ENCODE results near the gene MYO7B. TPM values are rescaled to one million over a fixed set of nuclear protein-coding genes. Genes with fewer than 3 reads are reported as not detected.

Gene MYO7B
- total RNA-seq, 1 donor from 2014 or later, result 0.04 TPM

DNA sequence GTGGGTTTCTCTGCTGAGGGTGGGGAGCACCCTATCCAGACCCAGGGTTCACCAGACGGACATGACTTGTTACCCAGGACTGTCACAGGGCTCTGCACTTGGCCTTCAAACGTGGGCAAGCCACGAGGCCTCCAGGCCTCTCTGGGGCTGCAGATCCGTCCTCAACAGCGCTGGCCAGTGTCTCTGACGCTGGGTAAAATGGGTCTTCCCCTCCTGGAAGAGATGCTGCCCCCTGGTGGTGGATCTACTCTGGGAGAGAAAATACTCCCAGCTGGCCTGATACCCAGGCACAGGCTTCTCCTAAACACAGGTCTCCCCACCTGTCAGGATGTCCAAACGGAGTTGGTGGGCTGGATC lies 114.2 kb downstream of the MYO7B start:
- Mint-ChIP-seq H3K4me1 (peaks cover 18% of the 10 kb centered on the region), H3K36me3 (no peaks in the 10 kb centered on the region), H3K4me3 (no peak overlapping the region), H3K27ac (peak overlapping the region; percentile 64), H3K27me3 (ENCODE audit: low read depth) (no peaks in the 10 kb centered on the region), H3K9me3 (no peaks in the 10 kb centered on the region)
- DNase-seq (ENCODE audit: low spot score in 2 of 2, unreplicated experiment in 2 of 2), result peak; percentile 87 to 92
- TF ChIP-seq CTCF (IDR thresholded peaks at IDR 0.05; ENCODE audit: unreplicated experiment), result peak; percentile 95

GRCh38 chr2:127650041-127650784 lies 114.7 kb downstream of the MYO7B start:
- Mint-ChIP-seq H3K27ac (no peak overlapping the region), H3K4me3 (no peak overlapping the region)
- TF ChIP-seq CTCF (IDR thresholded peaks at IDR 0.05; ENCODE audit: unreplicated experiment), result peak; percentile 62

GRCh38 chr2:127650785-127651380 lies 115.4 kb downstream of the MYO7B start:
- peaks cover 18% of the 10 kb centered on the region for H3K4me1 Mint-ChIP-seq
- H3K27ac Mint-ChIP-seq, result no peak overlapping the region
- H3K4me3 Mint-ChIP-seq, result no peak overlapping the region
- H3K9me3 Mint-ChIP-seq, result no peaks in the 10 kb centered on the region
- H3K27me3 Mint-ChIP-seq (ENCODE audit: low read depth), result no peaks in the 10 kb centered on the region
- DNase-seq (ENCODE audit: low spot score in 2 of 2, unreplicated experiment in 2 of 2), result no peak
- TF ChIP-seq CTCF (IDR thresholded peaks at IDR 0.05; ENCODE audit: unreplicated experiment), result no peak
- no peaks in the 10 kb centered on the region for H3K36me3 Mint-ChIP-seq

More at GRCh38 chr2:127650041-127650784, 114.7 kb downstream of the MYO7B start:
- no peaks in the 10 kb centered on the region for H3K36me3 Mint-ChIP-seq
- H3K4me1 Mint-ChIP-seq, result peaks cover 18% of the 10 kb centered on the region
- DNase-seq (ENCODE audit: low spot score in 2 of 2, unreplicated experiment in 2 of 2), result no peak
- H3K27me3 Mint-ChIP-seq (ENCODE audit: low read depth), result no peaks in the 10 kb centered on the region
- no peaks in the 10 kb centered on the region for H3K9me3 Mint-ChIP-seq

DNA sequence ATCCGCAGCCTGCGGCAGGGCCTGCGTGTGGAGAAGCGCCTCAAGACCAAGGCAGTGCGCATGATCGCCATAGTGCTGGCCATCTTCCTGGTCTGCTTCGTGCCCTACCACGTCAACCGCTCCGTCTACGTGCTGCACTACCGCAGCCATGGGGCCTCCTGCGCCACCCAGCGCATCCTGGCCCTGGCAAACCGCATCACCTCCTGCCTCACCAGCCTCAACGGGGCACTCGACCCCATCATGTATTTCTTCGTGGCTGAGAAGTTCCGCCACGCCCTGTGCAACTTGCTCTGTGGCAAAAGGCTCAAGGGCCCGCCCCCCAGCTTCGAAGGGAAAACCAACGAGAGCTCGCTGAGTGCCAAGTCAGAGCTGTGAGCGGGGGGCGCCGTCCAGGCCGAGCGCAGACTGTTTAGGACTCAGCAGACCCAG lies 115.9 kb downstream of the MYO7B start:
- Mint-ChIP-seq H3K27me3 (ENCODE audit: low read depth) (no peaks in the 10 kb centered on the region), H3K36me3 (no peaks in the 10 kb centered on the region), H3K27ac (no peak overlapping the region), H3K4me1 (peaks cover 18% of the 10 kb centered on the region), H3K9me3 (no peaks in the 10 kb centered on the region), H3K4me3 (no peak overlapping the region)
- no peak for TF ChIP-seq CTCF (IDR thresholded peaks at IDR 0.05; ENCODE audit: unreplicated experiment)
- DNase-seq (ENCODE audit: low spot score in 2 of 2, unreplicated experiment in 2 of 2), result no peak

DNA sequence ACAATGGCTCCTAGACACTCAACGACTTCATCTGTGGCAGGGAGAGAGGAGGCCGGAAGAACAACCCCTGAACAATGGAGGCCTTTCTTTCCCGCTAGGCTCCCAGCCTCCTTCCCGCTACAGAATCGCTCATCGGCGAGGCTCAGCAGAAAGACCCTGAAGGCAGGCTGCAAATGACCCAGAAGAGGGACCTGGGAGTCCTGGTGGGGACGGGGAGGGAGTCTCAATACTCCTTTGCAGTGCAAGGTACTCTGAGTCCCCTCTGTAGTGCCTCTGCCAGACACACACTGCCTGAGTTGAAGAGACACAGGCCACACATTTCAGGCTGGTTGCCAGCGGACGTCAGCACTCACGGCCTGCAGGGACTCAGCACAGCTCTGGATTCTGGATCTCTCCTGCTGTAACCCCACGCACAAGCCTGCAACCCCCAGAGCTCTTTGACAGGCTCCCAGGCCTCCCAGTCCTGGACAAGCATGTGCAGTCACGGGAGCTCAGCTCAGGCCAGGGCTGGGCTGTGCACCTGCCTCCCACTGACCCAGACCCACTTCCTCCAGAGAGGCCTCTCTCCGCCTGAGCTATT lies 116.6 kb downstream of the MYO7B start:
- TF ChIP-seq CTCF (IDR thresholded peaks at IDR 0.05; ENCODE audit: unreplicated experiment), result no peak
- no peaks in the 10 kb centered on the region for H3K36me3 Mint-ChIP-seq
- peak overlapping the region; percentile 71 for H3K27ac Mint-ChIP-seq
- peaks cover 18% of the 10 kb centered on the region for H3K4me1 Mint-ChIP-seq
- no peak for DNase-seq (ENCODE audit: low spot score in 2 of 2, unreplicated experiment in 2 of 2)
- no peaks in the 10 kb centered on the region for H3K27me3 Mint-ChIP-seq (ENCODE audit: low read depth)
- no peak overlapping the region for H3K4me3 Mint-ChIP-seq
- H3K9me3 Mint-ChIP-seq, result no peaks in the 10 kb centered on the region

Data from mesothelial cell of epicardium (in vitro differentiated cells).